HG02798 (cell line): Measurements from ENCODE around the gene SSR4.
A peak's percentile ranks its signal among the peaks of the same experiment; 100 is the strongest.
"Not testable (repeated sequence)": the region's sequence is repeated elsewhere in the genome, so short reads cannot be mapped to it uniquely, and the experiment has no call there.

ENCODE experiments used
- ATAC-seq: cut with Tn5 transposase; IDR thresholded peaks from one replicate; pipeline ENCODE4 v1.9.1; 2021; ENCODE audit warnings: mild to moderate bottlenecking; ENCODE audit not compliant: unreplicated experiment, poor library complexity

Gene SSR4

DNA sequence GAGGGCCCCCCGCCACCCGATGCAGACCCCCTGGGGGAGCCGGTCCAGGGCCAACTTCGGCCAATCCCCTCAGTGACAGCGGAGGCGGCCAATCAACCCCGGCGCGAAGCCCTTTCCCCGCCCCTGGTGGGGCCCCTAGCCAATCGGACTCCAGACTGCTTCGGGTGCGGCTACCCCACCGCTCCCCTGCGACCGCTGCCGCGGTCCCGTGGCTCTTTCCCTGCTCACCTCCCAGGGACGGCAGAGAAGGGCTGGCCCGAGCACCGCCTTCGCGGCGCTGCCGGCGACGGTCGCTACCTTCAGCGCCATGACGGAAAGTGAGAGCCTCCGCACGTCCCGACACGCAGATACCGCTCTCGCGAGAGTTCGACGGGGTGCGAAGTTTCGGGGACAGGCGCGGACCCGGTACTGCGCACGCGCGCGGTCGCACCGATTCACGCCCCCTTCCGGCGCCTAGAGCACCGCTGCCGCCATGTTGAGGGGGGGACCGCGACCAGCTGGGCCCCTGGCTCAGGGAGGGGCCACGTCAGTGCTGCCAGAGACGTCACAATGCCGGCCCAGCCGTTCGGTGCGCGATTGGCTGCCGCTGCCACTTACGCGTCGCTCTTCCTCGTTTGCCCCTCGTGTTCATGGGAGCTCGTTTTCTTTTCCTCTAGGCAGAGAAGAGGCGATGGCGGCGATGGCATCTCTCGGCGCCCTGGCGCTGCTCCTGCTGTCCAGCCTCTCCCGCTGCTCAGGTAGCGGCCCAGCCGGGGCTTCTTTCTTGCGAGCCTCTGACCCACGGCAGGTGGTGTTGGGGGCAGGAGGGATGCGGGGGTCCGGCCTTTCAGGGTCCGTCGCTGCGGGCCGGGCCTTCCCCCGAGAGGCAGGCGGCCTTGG is at the start of gene SSR4, which contains the start of gene IDH3G:
Gene SSR4 (plus strand): TSS at position 651 of the 879 bp plus-strand sequence. CDS start 20 bp downstream, at position 671.
Gene IDH3G (minus strand): TSS at position 358 of the 879 bp plus-strand sequence. CDS start 49 bp downstream, at position 309.
- peak; percentile 95 for ATAC-seq

DNA sequence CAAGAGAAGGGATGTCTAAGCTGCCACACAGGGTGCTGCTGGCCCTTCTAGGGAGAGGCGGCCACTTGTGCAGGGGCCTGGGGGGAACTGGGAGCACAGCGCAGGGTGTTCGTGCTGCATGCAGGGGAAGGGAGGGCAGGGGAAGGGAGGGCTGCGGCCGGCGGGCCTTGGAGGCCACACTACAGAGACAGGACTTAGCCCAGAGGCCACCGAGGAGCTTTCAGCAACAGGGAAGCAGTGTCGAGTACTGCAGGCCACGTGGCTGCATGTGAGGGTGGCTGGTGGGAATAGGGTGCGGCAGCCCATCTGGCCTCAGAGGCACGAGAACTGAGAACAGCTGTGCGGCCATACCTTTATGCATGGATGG is 49.4 kb upstream of the SSR4 start:
- ATAC-seq = not testable (repeated sequence)

DNA sequence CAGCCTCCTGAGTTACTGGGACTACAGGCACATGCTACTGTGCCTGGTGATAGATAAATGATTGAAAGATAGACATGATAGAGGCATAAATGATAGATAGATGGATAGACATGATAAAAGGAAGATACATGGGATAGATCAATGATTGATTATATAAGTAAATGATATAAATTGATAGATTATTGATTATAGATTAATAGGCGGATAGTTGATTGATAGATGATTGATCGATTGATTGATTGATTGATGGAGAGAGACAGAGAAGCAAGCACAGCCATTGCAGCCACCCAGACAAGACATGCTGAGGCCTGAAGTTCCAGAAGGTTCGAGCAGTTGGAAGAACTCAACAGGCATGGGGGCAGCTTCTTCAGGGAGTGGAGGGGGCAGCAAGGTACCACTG is 48.1 kb upstream of the SSR4 start:
- ATAC-seq = no peak

DNA sequence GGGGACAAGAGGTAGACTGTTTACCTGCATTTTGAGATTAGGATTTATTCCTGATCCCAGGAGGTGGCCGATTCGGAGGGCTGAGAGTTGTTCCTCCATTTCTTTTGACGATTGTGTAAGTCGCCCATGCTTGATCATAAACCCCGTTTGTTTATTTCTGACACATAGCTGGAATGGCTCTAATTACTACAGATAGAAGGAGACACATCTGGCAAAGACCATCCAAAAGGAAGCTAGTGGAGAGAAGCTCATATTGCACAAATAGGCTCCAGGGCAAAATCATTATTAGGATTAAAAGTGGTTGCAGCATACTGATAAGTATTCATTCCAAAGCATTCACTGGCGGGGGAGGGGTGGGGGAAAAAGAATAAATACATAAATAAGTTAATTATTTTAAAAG is 47.5 kb upstream of the SSR4 start:
- not testable (repeated sequence) for ATAC-seq

DNA sequence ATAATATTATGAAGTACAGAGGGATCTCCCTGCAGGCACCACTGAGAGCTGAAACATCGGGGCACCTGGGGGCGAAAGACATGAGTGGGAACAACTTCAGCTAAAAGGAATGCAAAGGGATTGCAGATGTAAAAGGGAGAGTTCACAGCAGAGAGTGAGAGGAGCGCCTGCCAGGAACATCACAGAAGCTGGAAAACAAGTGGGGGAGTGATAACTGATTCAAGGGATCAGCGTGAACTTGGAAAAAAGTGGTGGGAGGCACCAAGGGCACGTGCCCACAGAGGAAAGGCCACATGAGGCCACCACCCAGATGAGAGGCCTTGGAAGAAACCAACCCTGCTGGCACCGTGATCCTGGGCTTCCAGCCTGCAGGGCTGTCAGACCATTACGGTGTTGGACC is 45.5 kb upstream of the SSR4 start:
- not testable (repeated sequence) for ATAC-seq

DNA sequence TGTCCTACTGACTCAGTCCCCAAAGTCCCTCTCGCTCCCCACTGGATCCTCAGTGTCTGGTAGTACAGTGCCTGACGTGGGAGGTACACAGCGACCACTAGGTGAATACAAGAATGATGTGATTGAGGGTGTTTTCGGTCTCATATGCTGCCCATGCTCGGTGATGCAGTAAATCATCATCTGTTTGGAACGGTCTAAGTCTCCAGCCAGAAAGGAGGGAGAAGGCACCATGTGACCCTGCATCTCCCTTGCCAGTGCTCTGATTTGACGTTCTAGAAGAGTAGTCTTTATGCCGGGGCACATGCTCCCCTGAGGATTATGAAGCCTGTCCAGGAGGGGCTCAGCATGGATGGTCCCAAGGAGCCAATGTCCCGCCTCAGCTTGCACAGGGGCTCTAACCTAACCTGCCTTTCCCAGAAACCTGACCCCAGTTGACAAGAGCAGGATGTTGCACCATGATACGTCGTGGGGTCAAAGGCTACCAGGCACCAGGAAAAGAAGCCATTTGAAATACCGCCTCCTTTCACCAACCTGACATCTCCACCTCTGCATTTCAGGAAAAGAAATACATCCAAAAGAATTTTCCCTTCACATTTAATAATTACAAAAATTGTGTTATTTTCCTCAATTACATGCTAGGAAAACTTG is 44.2 kb upstream of the SSR4 start:
- ATAC-seq = no peak

DNA sequence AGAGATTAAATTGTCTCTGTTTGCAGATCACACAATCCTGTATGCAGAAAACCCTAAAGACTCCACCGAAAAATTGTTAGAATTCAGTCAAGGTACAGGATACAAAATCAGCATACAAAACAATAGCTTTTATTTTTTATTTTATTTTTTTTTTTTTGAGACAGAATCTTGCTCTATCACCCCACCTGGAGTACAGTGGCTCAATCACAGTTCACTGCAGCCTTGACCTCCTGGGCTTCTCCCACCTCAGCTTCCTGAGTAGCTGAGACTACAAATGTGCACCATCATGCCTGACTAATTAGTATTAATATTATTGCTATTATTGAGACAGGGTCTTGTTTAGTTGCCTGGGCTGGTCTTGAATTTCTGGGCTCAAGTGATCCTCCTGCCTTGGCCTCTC is 39.3 kb upstream of the SSR4 start:
- no peak for ATAC-seq

DNA sequence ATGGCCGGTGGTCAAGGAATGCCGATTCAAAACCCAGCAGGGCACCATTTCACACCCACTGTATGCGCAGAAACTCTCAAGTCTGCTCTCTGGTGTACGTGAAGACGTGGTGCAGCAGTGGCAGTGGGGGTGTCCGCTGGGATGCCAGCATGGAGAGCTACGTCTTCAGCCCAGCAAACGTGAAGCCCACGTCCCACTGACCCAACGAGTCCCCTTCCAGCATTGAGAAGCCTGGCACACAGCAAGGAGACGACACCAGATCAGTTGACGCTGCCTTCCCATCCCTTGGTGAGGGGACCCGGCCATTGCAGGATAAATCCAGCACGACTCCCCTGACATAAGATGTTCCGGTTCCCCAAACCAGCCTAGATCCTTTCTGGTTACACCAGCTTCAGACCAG is 32.6 kb upstream of the SSR4 start:
- ATAC-seq = no peak

DNA sequence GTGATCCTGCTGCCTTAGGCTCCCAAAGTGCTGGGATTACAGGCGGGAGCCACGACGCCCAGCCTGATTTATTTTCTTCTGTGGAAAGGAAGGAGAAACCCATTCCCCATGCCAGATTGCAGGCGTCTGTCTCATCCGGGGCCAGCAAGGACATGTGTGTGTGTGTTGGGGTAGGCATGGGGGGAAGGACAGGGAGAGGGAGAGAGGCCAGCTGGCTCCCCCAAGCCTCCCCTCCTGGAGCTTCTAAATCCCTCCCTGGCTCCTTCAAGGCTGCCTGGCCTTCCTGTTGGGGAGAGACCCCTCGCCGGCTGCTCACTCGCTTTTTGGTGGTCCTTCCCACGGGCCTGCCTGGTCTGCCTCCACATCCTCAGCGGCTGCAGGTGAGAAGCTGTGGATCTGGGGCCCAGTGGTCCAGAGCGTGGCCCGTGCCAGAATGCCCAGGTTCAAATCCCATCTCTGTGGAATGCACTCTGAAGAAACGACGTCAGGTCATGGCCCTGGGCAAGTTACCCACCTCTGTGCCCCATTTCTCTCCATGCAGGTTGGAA is 31.8 kb upstream of the SSR4 start:
- no peak for ATAC-seq

DNA sequence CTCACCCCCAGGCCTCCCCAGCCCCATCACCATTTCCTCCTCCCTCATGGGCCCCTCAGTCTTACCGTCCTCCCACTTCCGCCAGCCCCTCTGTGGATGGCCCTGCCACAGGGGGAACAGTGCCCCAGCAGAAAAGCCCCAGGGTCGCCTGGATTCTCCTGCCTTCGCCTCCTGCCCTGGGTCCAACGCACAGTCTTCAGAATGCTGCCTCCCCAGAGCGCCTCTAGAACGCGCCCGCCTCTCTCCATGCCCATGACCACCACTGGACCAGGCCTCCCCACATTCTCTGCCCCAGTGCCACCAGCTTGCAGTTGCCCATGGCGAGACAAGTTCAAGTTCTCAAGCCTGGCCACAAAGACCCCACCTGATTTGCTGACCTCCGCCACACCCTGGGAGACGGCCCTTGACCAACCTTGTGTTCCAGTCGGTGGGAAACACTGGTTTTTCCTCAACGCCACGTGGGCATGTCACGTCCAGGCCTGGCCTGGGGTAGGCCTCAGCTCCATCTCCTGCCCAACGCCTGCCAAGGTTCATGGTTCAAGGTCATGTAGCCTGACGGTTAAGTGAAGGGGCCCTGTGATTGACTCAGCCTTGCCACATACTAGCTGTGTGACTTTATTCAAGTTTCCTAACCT is 31.1 kb upstream of the SSR4 start:
- no peak for ATAC-seq

DNA sequence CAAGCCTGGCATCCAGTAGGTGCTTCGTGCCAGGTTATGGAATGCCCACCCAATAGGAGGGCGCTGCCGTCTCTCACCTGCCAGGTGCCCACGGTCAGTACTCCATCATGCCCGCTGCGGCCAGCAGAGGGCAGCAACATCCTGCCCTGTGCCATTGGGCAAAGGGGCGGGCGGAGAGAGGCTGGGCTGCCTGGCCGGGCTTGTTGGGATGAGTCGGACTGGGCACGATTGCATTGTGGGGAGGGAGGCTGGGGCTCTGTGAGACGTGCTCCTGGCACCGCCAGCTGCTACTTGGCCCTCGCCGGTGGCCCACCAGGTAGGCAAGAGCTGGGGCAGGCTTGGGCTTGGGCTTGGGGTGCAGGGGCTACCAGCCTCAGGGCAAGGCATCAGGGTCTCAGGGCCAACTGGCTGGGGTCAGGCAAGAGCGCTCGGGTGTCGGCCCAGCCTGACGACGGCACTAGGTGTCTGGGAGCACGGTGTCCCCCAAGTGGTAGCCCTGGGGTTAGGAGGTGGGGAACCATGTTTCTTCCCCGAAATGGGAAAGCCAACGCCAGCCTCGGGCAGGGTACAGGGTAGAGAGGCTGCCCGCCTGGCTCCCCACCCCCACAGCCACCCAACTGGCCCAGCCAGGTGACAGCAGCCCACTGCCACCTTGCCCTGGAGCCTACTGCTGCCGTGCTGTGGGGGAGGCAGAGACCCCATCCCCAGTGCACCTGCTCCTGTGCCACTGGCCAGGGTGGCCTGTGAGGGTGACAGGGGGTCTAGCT is 30.3 kb upstream of the SSR4 start, which contains the start of gene PLXNB3:
Gene PLXNB3 (plus strand): TSS at position 261 of the 767 bp plus-strand sequence. CDS start 1,287 bp downstream, outside the sequence.
- ATAC-seq = peak; percentile 71

DNA sequence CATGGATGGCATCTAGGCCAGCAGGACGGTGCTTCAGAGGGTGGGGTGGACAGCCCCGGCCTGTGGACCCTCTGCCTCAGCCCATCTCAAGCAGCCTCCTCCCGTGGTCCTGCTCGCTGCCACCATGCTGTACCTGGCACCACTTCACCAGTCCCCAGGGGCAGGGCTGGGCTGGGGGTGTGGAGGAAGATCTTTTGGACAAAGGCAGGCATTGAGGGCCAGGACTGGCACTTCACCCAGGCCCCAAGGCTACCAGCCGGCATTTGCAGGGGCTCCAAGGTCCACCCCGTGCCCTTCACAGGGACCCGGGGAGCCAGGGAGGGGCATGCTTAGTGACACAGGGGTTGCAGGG is 29.7 kb upstream of the SSR4 start:
- no peak for ATAC-seq

DNA sequence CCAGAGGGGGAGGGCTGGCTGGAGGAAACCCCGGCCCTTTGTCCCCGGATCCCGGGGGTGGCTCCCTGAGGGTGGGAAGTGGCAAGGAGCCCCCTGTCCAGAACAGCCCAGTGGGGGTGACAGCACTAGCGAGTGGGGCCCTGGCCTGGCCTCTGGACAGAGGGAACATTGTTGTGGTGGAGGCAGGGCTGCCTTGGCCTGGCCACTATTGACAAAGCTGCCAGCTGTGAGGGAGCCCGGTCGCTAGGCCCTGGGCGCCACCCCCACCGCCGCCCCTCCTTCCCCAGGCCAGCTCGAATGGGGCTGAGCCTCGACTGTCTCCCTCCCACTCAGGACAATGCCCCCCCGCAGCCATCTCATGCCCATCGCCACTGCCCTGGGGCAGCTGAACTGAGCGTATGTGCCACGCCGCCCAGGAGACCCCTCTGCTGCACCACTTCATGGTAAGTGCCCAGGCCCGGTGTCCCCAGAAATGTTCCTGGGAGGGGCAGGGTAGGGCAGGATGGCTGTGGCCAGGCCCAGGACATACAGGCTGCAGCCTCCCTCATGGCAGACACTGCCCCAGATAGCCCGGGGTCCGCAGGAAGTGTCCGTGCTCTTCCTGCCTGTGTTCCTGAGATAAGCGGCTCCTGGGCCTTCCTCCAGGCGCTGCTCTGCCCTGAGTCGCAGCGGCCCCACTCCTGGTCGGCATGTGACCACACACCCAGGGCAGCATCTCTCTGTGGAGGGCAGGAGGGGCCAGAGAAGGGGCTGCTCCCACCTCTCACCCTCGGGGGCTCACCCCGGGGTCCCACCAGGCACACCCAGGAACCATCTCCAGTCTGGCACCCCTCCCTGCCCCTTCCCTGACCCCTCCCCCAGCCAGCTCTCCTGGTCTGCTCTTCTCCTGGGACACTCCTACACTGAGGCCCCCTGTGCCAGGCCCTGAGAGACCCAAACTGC is 29.1 kb upstream of the SSR4 start:
- no peak for ATAC-seq

DNA sequence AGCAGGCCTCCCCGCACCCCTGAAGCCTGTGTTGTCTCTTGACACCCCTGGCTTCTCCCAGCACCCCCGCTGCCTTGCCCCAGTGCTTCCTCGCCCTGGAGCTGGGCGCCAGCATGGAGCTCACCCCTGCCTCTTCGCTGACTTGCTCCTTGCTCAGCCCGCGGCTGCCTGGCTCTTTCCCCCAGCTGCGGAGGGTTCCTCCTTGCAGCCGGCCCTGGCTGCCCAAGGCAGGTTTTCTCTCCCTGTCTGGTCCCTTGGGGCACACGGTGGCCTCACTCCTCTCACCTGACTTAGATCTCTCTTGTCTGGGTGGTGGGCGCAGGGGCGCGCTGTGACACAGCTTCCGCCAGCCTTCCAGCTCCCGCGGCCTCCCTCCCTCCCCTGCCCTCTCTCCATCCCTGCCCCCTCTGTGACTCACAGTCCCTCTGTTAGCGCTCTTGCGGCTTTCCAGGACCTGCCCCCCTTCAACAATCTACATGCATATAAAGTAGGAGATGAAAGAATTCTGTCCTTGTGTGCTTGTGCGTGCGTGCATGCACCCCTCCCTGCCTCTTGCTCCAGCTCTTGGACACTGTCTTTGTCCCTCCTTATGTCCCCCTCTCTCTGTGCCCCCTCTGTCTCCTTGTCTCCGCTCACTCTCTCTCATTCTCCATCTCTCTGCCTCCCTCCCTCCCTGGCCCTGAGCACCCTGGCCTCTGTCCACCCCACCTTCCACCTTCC is 28.2 kb upstream of the SSR4 start:
- ATAC-seq = no peak

DNA sequence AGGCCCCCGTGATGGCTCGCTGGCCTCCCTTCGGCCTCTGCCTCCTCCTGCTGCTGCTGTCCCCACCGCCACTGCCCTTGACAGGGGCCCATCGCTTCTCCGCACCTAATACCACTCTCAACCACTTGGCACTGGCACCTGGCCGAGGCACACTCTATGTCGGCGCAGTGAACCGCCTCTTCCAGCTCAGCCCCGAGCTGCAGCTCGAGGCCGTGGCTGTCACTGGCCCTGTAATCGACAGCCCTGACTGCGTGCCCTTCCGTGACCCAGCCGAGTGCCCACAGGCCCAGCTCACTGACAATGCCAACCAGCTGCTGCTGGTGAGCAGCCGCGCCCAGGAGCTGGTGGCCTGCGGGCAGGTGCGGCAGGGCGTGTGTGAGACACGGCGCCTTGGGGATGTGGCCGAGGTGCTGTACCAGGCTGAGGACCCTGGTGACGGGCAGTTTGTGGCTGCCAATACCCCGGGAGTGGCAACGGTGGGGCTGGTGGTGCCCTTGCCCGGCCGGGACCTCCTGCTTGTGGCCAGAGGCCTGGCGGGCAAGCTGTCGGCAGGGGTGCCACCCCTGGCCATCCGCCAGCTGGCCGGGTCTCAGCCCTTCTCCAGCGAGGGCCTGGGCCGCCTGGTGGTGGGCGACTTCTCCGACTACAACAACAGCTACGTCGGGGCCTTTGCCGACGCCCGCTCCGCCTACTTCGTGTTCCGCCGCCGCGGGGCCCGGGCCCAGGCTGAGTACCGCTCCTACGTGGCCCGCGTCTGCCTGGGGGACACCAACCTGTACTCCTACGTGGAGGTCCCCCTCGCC is 27.4 kb upstream of the SSR4 start:
- no peak for ATAC-seq

DNA sequence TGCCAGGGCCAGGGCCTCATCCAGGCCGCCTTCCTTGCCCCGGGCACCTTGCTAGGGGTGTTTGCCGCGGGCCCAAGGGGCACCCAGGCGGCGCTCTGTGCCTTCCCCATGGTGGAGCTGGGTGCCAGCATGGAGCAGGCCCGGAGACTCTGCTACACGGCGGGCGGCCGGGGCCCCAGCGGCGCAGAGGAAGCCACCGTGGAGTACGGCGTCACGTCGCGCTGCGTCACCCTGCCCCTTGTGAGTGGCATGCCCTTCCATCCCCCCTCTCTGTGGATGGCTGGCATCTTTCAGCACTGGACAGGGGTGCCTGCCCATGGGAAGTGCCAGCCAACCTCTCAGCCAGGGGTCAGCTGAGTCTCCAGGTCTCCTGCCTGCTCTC is 26.8 kb upstream of the SSR4 start:
- no peak for ATAC-seq

DNA sequence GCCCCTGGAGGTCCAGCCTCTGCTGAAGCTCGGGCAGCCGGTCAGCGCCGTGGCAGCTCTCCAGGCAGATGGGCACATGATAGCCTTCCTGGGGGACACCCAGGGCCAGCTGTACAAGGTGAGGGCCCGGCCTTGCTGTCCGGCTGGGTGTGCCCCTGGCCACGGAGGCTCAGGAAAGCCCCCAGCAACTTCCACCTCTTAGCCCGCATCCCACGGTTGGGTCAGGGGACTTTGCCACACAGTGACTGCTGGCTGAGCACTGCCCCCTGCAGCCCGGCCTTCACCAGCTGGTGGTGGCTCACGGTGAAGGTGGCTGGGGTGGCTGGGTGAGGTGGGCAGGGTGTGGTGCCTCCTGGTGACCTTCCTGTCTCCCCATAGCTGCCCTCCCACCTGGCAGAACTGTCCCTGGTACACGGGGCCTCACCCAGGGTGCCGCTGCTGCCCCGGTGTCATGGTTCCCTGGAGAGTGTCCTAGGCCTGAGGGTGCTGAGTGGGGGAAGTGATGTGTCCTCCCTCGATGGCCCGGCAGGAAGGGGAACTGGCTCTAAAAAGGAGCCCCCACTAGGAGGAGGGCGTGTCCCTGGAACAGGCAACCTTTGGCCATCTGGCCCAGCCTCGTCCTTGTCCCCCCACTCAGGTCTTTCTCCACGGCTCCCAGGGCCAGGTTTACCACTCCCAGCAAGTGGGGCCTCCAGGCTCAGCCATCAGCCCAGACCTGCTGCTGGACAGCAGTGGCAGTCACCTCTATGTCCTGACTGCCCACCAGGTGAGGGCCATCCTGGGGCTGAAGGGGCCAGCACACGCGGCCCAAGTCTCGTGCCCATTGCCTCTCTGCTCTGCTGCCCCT is 25.9 kb upstream of the SSR4 start:
- ATAC-seq = no peak
